Liver (tissue), 9 donors: Measurements from ENCODE around the gene DEGS2. TPM values are rescaled to one million over a fixed set of nuclear protein-coding genes. Genes with fewer than 3 reads are reported as not detected.

Source experiments
- DNase-seq: peaks from one replicate; pipeline ENCODE4 v3.0.0-alpha.2; 2017; ENCODE audit warnings: low spot score
- H3K27ac ChIP-seq, 2 donors: one replicate each; pipeline ENCODE4 v1.7.0; 2013; ENCODE audit warnings: inconsistent platforms in 2 of 2, low read length in 2 of 2, control low read depth in 1 of 2, low read depth in 1 of 2, mild to moderate bottlenecking in 1 of 2
- H3K27me3 ChIP-seq, 4 donors: one replicate each; pipeline versions ENCODE4 v1.6.1 to v1.7.0; 2013; ENCODE audit warnings: low read length in 3 of 4, inconsistent platforms in 1 of 4, mild to moderate bottlenecking in 1 of 4, moderate library complexity in 1 of 4; ENCODE audit not compliant: control insufficient read depth in 4 of 4, insufficient read depth in 4 of 4
- H3K36me3 ChIP-seq, 4 donors: one replicate each; pipeline versions ENCODE4 v1.6.1 to v1.7.0; 2013; ENCODE audit warnings: low read length in 3 of 4, mild to moderate bottlenecking in 3 of 4, low read depth in 1 of 4, moderate library complexity in 1 of 4; ENCODE audit not compliant: control insufficient read depth in 4 of 4, insufficient read depth in 3 of 4
- H3K4me1 ChIP-seq, 4 donors: one replicate each; pipeline versions ENCODE4 v1.6.1 to v1.7.0; 2013; ENCODE audit warnings: low read length in 3 of 4, mild to moderate bottlenecking in 3 of 4, moderate library complexity in 1 of 4; ENCODE audit not compliant: control insufficient read depth in 4 of 4, insufficient read depth in 4 of 4
- H3K4me3 ChIP-seq, 3 donors: one replicate each; pipeline versions ENCODE4 v1.6.1 to v1.7.0; 2013; ENCODE audit warnings: low read length in 3 of 3, control low read depth in 1 of 3, low read depth in 1 of 3, mild to moderate bottlenecking in 1 of 3
- H3K9ac ChIP-seq, 2 donors: one replicate each; pipeline ENCODE4 v1.7.0; 2013; ENCODE audit warnings: low read length in 2 of 2, mild to moderate bottlenecking in 2 of 2, moderate library complexity in 2 of 2, control low read depth in 1 of 2, low read depth in 1 of 2
- H3K9me3 ChIP-seq, 4 donors: one replicate each; pipeline versions ENCODE4 v1.6.1 to v1.7.0; 2013; ENCODE audit warnings: low read length in 3 of 4; ENCODE audit not compliant: control insufficient read depth in 4 of 4
- ATF3 ChIP-seq: IDR thresholded peaks from 2 replicates; pipeline ENCODE4 v1.6.1; 2016; ENCODE audit warnings: antibody characterized with exemption
- EGR1 ChIP-seq, 2 donors: IDR thresholded peaks; 2 replicates each; pipeline ENCODE4 v1.6.1; 2016 to 2018; ENCODE audit warnings: antibody characterized with exemption in 2 of 2, low read depth in 2 of 2
- FOXA1 ChIP-seq: IDR thresholded peaks from 2 replicates; pipeline ENCODE4 v1.6.1; 2016; ENCODE audit warnings: antibody characterized with exemption
- FOXA2 ChIP-seq: IDR thresholded peaks from 2 replicates; pipeline ENCODE4 v1.6.1; 2016; ENCODE audit warnings: antibody characterized with exemption
- HNF4A ChIP-seq, 2 donors: conservative IDR thresholded peaks; 2 replicates each; pipeline ENCODE4 v1.6.1; 2016; ENCODE audit warnings: antibody characterized with exemption in 2 of 2, mild to moderate bottlenecking in 2 of 2
- HNF4G ChIP-seq: IDR thresholded peaks from 2 replicates; pipeline ENCODE4 v1.6.1; 2016; ENCODE audit warnings: antibody characterized with exemption
- JUND ChIP-seq, 2 donors: IDR thresholded peaks; 2 replicates each; pipeline ENCODE4 v1.6.1; 2016; ENCODE audit warnings: antibody characterized with exemption in 2 of 2
- MAX ChIP-seq: IDR thresholded peaks from 2 replicates; pipeline ENCODE4 v1.6.1; 2016; ENCODE audit warnings: antibody characterized with exemption
- NR2F2 ChIP-seq: IDR thresholded peaks from 2 replicates; pipeline ENCODE4 v1.6.1; 2016; ENCODE audit warnings: antibody characterized with exemption
- RAD21 ChIP-seq, 2 donors: IDR thresholded peaks; 2 replicates each; pipeline ENCODE4 v1.6.1; 2016; ENCODE audit warnings: antibody characterized with exemption in 2 of 2, mild to moderate bottlenecking in 2 of 2
- RXRA ChIP-seq, 2 donors: IDR thresholded peaks; 2 replicates each; pipeline ENCODE4 v1.6.1; 2017 to 2018; ENCODE audit warnings: antibody characterized with exemption in 2 of 2, mild to moderate bottlenecking in 1 of 2
- SP1 ChIP-seq: IDR thresholded peaks from 2 replicates; pipeline ENCODE4 v1.6.1; 2018; ENCODE audit warnings: antibody characterized with exemption, mild to moderate bottlenecking
- TAF1 ChIP-seq: conservative IDR thresholded peaks from 2 replicates; pipeline ENCODE4 v1.6.1; 2016; ENCODE audit warnings: antibody characterized with exemption, mild to moderate bottlenecking
- YY1 ChIP-seq: IDR thresholded peaks from 2 replicates; pipeline ENCODE4 v1.6.1; 2016; ENCODE audit warnings: antibody characterized with exemption, mild to moderate bottlenecking
- WGBS: extraction: QIAGEN DNeasy Blood & Tissue Kit; methylation state at CpG from one replicate; pipeline ENCODE4 v1.1.7; 2013; 5-methylcytosine and 5-hydroxymethylcytosine counted together
- polyA plus RNA-seq, 2 donors: library from polyadenylated mRNA; stranded (reverse) in 1 of 2; unstranded in 1 of 2; fragments of 200-250 nt in 1 of 2; fragments of >200 nt in 1 of 2; fragmentation: Nextera tagmentation in 1 of 2; extraction: Ambion mirVana in 1 of 2; gene quantifications; one replicate each; pipeline versions ENCODE4 v1.2.1 to v1.2.3, GENCODE V29; 2013 to 2015
- total RNA-seq, 2 donors: library from RNA; depleted of rRNA; stranded (reverse); fragments of >200 nt; gene quantifications; one replicate each; pipeline ENCODE4 v1.2.3, GENCODE V29; 2014
- TF ChIP-seq, protein P1 (sequence below): IDR thresholded peaks from 2 replicates; pipeline ENCODE4 v1.6.1; 2016; ENCODE audit warnings: antibody characterized with exemption, mild to moderate bottlenecking
- donor health status: healthy.
- donor health status: healthy.
- donor health status: healthy.
- donor health status: healthy.
- donor health status: healthy.

DEGS2 gene
- total and polyA plus RNA-seq, 4 donors, result 0.13 to 0.42 (median 0.27) TPM

- Histone ChIP-seq H3K27ac (no peak overlapping the region), H3K4me3 (no peak overlapping the region), H3K36me3 (peaks cover 0 to 13% (median 6%) of the 10 kb centered on the region in 4 donors), H3K9me3 (no peaks in the 10 kb centered on the region), H3K4me1 (peaks cover 3 to 16% (median 7%) of the 10 kb centered on the region in 4 donors), H3K27me3 (no peaks in the 10 kb centered on the region), H3K9ac (no peak overlapping the region)
- peak in 1 of 2 donors; percentile 10 for TF ChIP-seq RAD21 (IDR thresholded peaks at IDR 0.05)
- TF ChIP-seq SP1, result no peak
- 83% methylated on average over 16 of the region's 16 CpGs for WGBS
- peak; percentile 59 for DNase-seq
These were observed 18.9 kb downstream of the DEGS2 start for GRCh38 chr14:100140452-100141078.

DNA sequence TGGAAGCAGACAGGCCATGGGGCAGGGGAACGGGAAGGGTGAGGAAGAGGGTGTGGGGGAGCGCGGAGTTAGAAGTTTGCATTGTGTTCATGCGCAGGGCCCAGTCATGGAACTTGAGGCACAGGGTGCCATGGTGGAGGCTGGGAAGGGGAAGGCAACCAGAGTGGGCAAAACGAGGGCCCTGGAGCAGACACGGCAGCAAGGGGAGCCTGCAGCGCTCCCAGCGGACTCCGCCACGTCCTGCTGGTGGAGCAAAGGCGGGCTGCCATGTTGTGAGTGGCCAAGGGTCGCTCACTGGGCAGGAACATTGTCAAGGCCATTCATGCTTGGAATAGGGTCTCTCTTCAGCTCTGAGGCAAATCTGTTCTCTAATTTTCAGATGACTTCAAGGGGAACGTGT is 20.5 kb downstream of the DEGS2 start:
- no peak overlapping the region for H3K27ac ChIP-seq
- WGBS, result 90% methylated on average over 13 of the region's 13 CpGs

DNA sequence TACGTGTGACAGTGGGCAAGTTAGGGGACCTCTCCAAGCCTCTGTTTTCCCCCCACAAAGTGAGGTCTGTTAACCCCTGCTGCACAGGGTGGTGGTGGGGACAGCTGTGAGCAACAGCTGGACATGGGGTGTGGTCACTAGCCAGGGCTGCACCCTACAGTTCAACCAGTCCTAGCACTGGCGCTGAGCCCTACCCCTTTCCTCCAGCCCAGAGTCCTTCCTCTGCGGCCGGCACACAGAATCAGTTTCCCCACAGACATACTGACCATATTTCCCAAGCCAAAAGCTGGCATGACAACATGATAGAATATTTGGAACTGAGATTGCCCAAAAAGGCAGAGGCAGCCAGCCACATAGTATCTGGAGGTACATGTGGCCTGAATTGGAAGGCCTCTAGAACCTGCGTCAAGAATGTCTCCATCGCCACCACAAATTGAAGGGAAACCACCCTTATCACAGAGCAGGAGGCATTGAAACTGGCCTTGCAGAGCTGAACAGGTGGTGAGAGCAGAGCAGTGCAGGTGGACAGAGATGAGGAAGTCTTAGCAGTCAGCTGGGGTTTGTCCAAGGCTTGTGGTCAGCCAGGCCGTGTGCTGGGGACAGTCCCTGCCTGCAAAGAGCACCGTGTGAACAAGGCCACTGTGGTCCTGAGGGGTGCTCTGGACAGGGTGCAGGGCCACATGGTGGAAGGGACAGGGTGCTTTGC is 21.2 kb downstream of the DEGS2 start:
- peaks cover 0 to 4% (median under 1%) of the 10 kb centered on the region in 4 donors for H3K4me1 ChIP-seq
- H3K9me3 ChIP-seq, result no peaks in the 10 kb centered on the region
- no peak for DNase-seq
- H3K36me3 ChIP-seq, result peaks cover 5 to 27% (median 14%) of the 10 kb centered on the region in 4 donors
- H3K27ac ChIP-seq, result no peak overlapping the region
- H3K27me3 ChIP-seq, result no peaks in the 10 kb centered on the region
- WGBS, result 79% methylated on average over 8 of the region's 8 CpGs
- no peak overlapping the region for H3K4me3 ChIP-seq
- no peak overlapping the region for H3K9ac ChIP-seq
- TF ChIP-seq FOXA1, result no peak
- no peak for TF ChIP-seq TAF1
- TF ChIP-seq EGR1 (IDR thresholded peaks at IDR 0.05; ENCODE audit: low read depth in 2 of 2), result no peak
- no peak for TF ChIP-seq HNF4A (conservative IDR thresholded peaks at IDR 0.05)
- TF ChIP-seq, protein P1, sequence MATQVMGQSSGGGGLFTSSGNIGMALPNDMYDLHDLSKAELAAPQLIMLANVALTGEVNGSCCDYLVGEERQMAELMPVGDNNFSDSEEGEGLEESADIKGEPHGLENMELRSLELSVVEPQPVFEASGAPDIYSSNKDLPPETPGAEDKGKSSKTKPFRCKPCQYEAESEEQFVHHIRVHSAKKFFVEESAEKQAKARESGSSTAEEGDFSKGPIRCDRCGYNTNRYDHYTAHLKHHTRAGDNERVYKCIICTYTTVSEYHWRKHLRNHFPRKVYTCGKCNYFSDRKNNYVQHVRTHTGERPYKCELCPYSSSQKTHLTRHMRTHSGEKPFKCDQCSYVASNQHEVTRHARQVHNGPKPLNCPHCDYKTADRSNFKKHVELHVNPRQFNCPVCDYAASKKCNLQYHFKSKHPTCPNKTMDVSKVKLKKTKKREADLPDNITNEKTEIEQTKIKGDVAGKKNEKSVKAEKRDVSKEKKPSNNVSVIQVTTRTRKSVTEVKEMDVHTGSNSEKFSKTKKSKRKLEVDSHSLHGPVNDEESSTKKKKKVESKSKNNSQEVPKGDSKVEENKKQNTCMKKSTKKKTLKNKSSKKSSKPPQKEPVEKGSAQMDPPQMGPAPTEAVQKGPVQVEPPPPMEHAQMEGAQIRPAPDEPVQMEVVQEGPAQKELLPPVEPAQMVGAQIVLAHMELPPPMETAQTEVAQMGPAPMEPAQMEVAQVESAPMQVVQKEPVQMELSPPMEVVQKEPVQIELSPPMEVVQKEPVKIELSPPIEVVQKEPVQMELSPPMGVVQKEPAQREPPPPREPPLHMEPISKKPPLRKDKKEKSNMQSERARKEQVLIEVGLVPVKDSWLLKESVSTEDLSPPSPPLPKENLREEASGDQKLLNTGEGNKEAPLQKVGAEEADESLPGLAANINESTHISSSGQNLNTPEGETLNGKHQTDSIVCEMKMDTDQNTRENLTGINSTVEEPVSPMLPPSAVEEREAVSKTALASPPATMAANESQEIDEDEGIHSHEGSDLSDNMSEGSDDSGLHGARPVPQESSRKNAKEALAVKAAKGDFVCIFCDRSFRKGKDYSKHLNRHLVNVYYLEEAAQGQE, result no peak
- no peak for TF ChIP-seq ATF3
- no peak for TF ChIP-seq RAD21 (IDR thresholded peaks at IDR 0.05)
- no peak for TF ChIP-seq RXRA (IDR thresholded peaks at IDR 0.05)
- TF ChIP-seq MAX, result no peak
- TF ChIP-seq FOXA2, result no peak

More for the DNA sequence above, 20.5 kb downstream of the DEGS2 start:
- no peaks in the 10 kb centered on the region for H3K9me3 ChIP-seq
- DNase-seq, result no peak
- peaks cover 0 to 4% (median under 1%) of the 10 kb centered on the region in 4 donors for H3K4me1 ChIP-seq
- TF ChIP-seq FOXA1 (no peak), ATF3 (no peak), JUND (IDR thresholded peaks at IDR 0.05) (no peak), YY1 (no peak), EGR1 (IDR thresholded peaks at IDR 0.05; ENCODE audit: low read depth in 2 of 2) (no peak), RAD21 (IDR thresholded peaks at IDR 0.05) (no peak), SP1 (no peak), MAX (no peak), NR2F2 (no peak), HNF4G (no peak)
- TF ChIP-seq, protein P1, result no peak
- H3K9ac ChIP-seq, result no peak overlapping the region
- H3K27me3 ChIP-seq, result no peaks in the 10 kb centered on the region
- H3K36me3 ChIP-seq, result peaks cover 5 to 25% (median 10%) of the 10 kb centered on the region in 4 donors
- H3K4me3 ChIP-seq, result no peak overlapping the region
